Ishikawa (cell line): ENCODE measurements around the gene MRPL44.

Experiments
- CEBPB ChIP-seq: IDR thresholded peaks from 2 replicates; pipeline ENCODE4 v1.6.1; 2012
- CREB1 ChIP-seq: IDR thresholded peaks from 2 replicates; pipeline ENCODE4 v1.6.1; 2012; ENCODE audit warnings: low read depth
- EGR1 ChIP-seq: IDR thresholded peaks from 2 replicates; pipeline ENCODE4 v1.6.1; 2012
- EP300 ChIP-seq: IDR thresholded peaks from 2 replicates; pipeline ENCODE4 v1.6.1; 2012; ENCODE audit warnings: borderline replicate concordance
- FOXM1 ChIP-seq: IDR thresholded peaks from 2 replicates; pipeline ENCODE4 v1.6.1; 2012; ENCODE audit warnings: low read depth, borderline replicate concordance
- MAX ChIP-seq: IDR thresholded peaks from 2 replicates; pipeline ENCODE4 v1.6.1; 2012
- NFIC ChIP-seq: IDR thresholded peaks from 2 replicates; pipeline ENCODE4 v1.6.1; 2012
- RAD21 ChIP-seq: IDR thresholded peaks from 2 replicates; pipeline ENCODE4 v1.6.1; 2012; ENCODE audit warnings: low read depth
- REST ChIP-seq: IDR thresholded peaks from 2 replicates; pipeline ENCODE4 v1.6.1; 2012; ENCODE audit warnings: low read depth, mild to moderate bottlenecking
- TAF1 ChIP-seq: IDR thresholded peaks from 2 replicates; pipeline ENCODE4 v1.6.1; 2012; ENCODE audit warnings: low read depth, mild to moderate bottlenecking
- TCF12 ChIP-seq: IDR thresholded peaks from 2 replicates; pipeline ENCODE4 v1.6.1; 2012; ENCODE audit warnings: low read depth
- TEAD4 ChIP-seq: IDR thresholded peaks from 2 replicates; pipeline ENCODE4 v1.6.1; 2012
- YY1 ChIP-seq: IDR thresholded peaks from 2 replicates; pipeline ENCODE4 v1.6.1; 2012; ENCODE audit warnings: low read depth
- ZBTB7A ChIP-seq: IDR thresholded peaks from 2 replicates; pipeline ENCODE4 v1.6.1; 2012; ENCODE audit warnings: low read depth
- TF ChIP-seq, protein P1 (sequence below): IDR thresholded peaks from 2 replicates; pipeline ENCODE4 v1.6.1; 2012

MRPL44 gene

DNA sequence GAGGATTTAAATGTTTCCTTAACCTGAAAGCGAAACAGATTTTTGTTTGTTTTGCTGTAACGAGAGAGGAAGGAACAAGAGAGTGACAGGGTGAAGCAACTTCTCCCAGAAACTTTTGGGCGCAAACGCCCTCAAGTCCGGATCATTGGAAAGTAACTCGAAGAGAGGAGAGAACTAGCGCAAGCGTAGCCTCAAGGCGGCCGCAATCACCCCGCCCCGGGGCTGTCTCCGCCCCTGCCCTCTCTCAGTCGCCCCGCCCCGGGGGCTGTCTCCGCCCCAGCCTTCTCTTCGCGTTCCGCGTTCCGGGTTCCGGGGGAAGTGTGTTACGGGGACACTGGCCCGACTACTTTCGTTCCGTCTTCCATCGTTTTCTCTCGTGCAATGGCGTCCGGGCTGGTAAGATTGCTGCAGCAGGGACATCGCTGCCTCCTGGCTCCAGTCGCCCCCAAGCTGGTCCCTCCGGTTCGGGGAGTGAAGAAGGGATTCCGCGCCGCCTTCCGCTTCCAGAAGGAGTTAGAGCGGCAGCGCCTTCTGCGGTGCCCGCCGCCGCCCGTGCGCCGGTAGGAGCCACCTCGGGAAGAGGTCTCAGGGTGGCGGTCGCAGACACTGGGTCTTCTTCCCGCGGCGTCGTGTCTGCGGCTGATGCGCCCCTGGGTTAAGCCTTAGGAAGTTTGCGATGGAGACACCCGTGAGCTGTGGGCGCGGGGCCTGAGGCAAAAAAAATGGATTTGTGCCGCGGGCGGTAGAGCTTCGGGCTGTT lies at the start of gene MRPL44:
MRPL44 (plus strand) TSS at position 372 of the 760 bp plus-strand sequence; CDS start at position 382, 10 bp downstream.
- TF ChIP-seq CREB1 (peak; percentile 27; the same call in 1 of the 2 replicates), EP300 (peak; percentile 54; the same call in 1 of the 2 replicates), FOXM1 (peak; percentile 21; the same call in 1 of the 2 replicates), TAF1 (peak; percentile 95), EGR1 (peak; percentile 73), TEAD4 (peak; percentile 76), NFIC (peak; percentile 67), YY1 (peak; percentile 98), ZBTB7A (0 out of 2 replicates have a peak, but pooled peaks have one; percentile 29), REST (peak; percentile 23; the same call in 1 of the 2 replicates), MAX (peak; percentile 91), RAD21 (peak; percentile 12; the same call in 1 of the 2 replicates), TCF12 (peak; percentile 86), CEBPB (peak; percentile 18; the same call in 1 of the 2 replicates)
- TF ChIP-seq, protein P1, sequence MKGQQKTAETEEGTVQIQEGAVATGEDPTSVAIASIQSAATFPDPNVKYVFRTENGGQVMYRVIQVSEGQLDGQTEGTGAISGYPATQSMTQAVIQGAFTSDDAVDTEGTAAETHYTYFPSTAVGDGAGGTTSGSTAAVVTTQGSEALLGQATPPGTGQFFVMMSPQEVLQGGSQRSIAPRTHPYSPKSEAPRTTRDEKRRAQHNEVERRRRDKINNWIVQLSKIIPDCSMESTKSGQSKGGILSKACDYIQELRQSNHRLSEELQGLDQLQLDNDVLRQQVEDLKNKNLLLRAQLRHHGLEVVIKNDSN: peak; percentile 76

- TF ChIP-seq MAX: no peak
Observed at GRCh38 chr2:223908304-223908998, 48.8 kb upstream of the MRPL44 start.

DNA sequence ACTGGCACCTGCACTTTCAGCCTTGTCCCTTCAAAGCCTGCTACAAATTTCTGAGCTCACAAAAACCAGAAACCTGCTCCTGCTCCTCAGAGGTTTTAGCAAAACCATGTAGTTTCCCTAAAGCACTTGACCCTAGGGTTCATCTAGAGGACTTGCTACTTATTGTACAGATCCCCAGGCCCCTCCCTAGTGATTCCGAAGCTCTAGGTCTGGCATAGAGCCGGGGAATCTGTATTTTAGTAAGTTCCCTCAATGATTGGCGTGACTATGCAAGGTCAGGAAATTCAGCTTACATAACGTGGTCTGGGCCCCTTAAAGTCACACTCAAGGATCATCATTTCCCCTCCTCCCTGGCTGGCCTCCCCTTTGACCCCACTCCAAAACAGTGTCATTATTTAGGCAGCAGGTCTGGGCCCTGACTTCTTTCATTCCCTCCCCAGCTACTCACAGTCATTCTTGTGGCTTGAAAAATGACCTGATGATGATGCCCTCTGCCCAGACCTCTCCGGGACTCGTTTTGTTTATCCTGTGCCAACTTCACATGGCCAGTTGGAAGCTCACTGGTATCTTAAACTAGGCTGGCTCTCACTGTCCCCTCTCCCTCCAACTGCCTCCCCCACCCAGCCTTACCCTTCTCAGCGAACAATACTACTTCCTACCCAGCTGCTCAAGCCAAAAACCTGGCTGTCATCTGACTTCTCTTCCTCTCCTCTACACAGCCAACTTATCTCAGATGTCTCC lies 48.1 kb upstream of the MRPL44 start:
- TF ChIP-seq NFIC: no peak
- no peak for TF ChIP-seq REST
- TF ChIP-seq TEAD4: no peak

DNA sequence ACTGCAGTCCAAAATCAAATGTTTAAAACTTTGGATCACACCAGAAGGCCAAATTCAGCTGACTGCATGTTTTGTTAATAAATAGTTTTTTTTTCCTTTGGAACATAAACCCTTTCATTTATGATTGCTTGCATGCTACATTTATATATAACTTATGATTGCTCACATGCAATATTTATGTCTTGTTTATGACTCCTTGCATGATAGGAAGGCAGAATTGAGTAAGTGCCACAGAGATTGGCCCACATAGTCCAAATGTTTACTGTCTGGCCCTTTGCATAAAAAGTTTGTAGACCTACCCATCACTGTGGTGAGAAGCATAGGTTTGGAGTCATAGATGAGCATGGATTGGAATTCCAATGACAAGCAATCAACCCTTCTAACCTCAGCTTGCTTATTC lies 42.9 kb upstream of the MRPL44 start:
- no peak for TF ChIP-seq EGR1
- TF ChIP-seq REST: no peak
- no peak for TF ChIP-seq YY1
- no peak for TF ChIP-seq TAF1
- no peak for TF ChIP-seq MAX
- TF ChIP-seq FOXM1: no peak
- TF ChIP-seq EP300: no peak
- no peak for TF ChIP-seq CREB1
- no peak for TF ChIP-seq CEBPB
- no peak for TF ChIP-seq RAD21
- TF ChIP-seq ZBTB7A: no peak
- TF ChIP-seq, protein P1: no peak
- TF ChIP-seq TCF12: no peak
- no peak for TF ChIP-seq NFIC
- TF ChIP-seq TEAD4: no peak
